NCI-H1930 (cell line): ENCODE results near the gene EFCAB11.
A peak's percentile ranks its signal among the peaks of the same experiment; 100 is the strongest.
"Not testable (repeated sequence)": the region's sequence is repeated elsewhere in the genome, so short reads cannot be mapped to it uniquely, and the experiment has no call there.

ENCODE experiments used
- DNase-seq, 2 experiments: peaks; one replicate each; lab custom pipeline; 2025; lab: John Stamatoyannopoulos, UW

Gene EFCAB11

GRCh38 chr14:89911010-89911919 lies 43.3 kb downstream of the EFCAB11 start:
- no peak for DNase-seq

GRCh38 chr14:89910691-89911009 lies 43.9 kb downstream of the EFCAB11 start:
- no peak for DNase-seq

GRCh38 chr14:89909586-89909985 lies 44.9 kb downstream of the EFCAB11 start:
- DNase-seq = no peak

GRCh38 chr14:89908712-89909450 lies 45.6 kb downstream of the EFCAB11 start:
- DNase-seq = no peak

GRCh38 chr14:89907655-89908054 lies 46.9 kb downstream of the EFCAB11 start:
- DNase-seq = no peak

GRCh38 chr14:89906000-89906399 lies 48.5 kb downstream of the EFCAB11 start:
- no peak for DNase-seq

- no peak for DNase-seq
Observed at GRCh38 chr14:89903340-89903952, 51.1 kb downstream of the EFCAB11 start.

- peak; percentile 24 to 31 for DNase-seq
Observed at GRCh38 chr14:89902881-89903280, 51.6 kb downstream of the EFCAB11 start.

- no peak for DNase-seq
Observed at GRCh38 chr14:89900802-89901201, 53.7 kb downstream of the EFCAB11 start.

- DNase-seq = no peak
Observed at GRCh38 chr14:89899917-89900663, 54.4 kb downstream of the EFCAB11 start.

GRCh38 chr14:89899291-89899690 lies 55.2 kb downstream of the EFCAB11 start:
- DNase-seq = no peak

GRCh38 chr14:89893388-89893787 lies 61.1 kb downstream of the EFCAB11 start:
- not testable (repeated sequence) for DNase-seq

GRCh38 chr14:89892953-89893352 lies 61.6 kb downstream of the EFCAB11 start:
- DNase-seq = no peak

GRCh38 chr14:89891721-89892120 lies 62.8 kb downstream of the EFCAB11 start:
- not testable (repeated sequence) for DNase-seq

GRCh38 chr14:89891055-89891454 lies 63.5 kb downstream of the EFCAB11 start:
- no peak for DNase-seq

GRCh38 chr14:89890589-89890988 lies 63.9 kb downstream of the EFCAB11 start:
- no peak for DNase-seq

- DNase-seq = no peak
Observed at GRCh38 chr14:89889626-89890025, 64.9 kb downstream of the EFCAB11 start.

- DNase-seq = no peak
Observed at GRCh38 chr14:89884761-89885160, 69.8 kb downstream of the EFCAB11 start.

- DNase-seq = no peak
Observed at GRCh38 chr14:89881839-89882238, 72.7 kb downstream of the EFCAB11 start.

GRCh38 chr14:89874091-89874490 lies 80.4 kb downstream of the EFCAB11 start:
- not testable (repeated sequence) for DNase-seq

GRCh38 chr14:89870316-89870715 lies 84.2 kb downstream of the EFCAB11 start:
- DNase-seq = no peak

GRCh38 chr14:89869606-89870005 lies 84.9 kb downstream of the EFCAB11 start:
- DNase-seq = no peak
